GM20431 (cell line): ENCODE measurements around the gene COA7.

Experiments used
- in situ Hi-C: fragments of 300-500 bp; cut with MseI, MboI; formaldehyde crosslinking; loops from one replicate; pipeline ENCODE4 v1.15.0; 2020; ENCODE audit warnings: low sequenced_read_pairs; ENCODE audit not compliant: unreplicated experiment

COA7 gene

GRCh38 chr1:52651904-52652303 lies 46.2 kb downstream of the COA7 start:
- in situ Hi-C loops, result no loop called here

GRCh38 chr1:52645261-52645660 lies 52.9 kb downstream of the COA7 start:
- in situ Hi-C loops, result no loop called here

- in situ Hi-C loops, result no loop called here
These were observed 56.8 kb downstream of the COA7 start for GRCh38 chr1:52641307-52641706.

GRCh38 chr1:52640697-52641096 lies 57.5 kb downstream of the COA7 start:
- in situ Hi-C loops, result no loop called here

GRCh38 chr1:52637946-52638345 lies 60.2 kb downstream of the COA7 start:
- in situ Hi-C loops, result no loop called here

- in situ Hi-C loops, result no loop called here
These were observed 61.1 kb downstream of the COA7 start for GRCh38 chr1:52636721-52637695.

GRCh38 chr1:52635321-52636089 lies 62.6 kb downstream of the COA7 start:
- in situ Hi-C loops, result no loop called here
